NCI-H748 treated with DMSO at 0.1 percent for 48 hours (cell line): ENCODE results near the gene KIF3B.
"Not testable (repeated sequence)": the region's sequence is repeated elsewhere in the genome, so short reads cannot be mapped to it uniquely, and the experiment has no call there.

Experiments
- DNase-seq: peaks from one replicate; lab custom pipeline; 2025; lab: John Stamatoyannopoulos, UW

KIF3B gene

GRCh38 chr20:32248043-32248442 lies 29.4 kb upstream of the KIF3B start:
- no peak for DNase-seq

GRCh38 chr20:32249030-32249738 lies 28.3 kb upstream of the KIF3B start:
- no peak for DNase-seq

GRCh38 chr20:32251470-32251869 lies 26.0 kb upstream of the KIF3B start:
- DNase-seq, result no peak

- DNase-seq, result no peak
Observed at GRCh38 chr20:32252189-32252588, 25.3 kb upstream of the KIF3B start.

- DNase-seq, result not testable (repeated sequence)
Observed at GRCh38 chr20:32260973-32261372, 16.5 kb upstream of the KIF3B start.

GRCh38 chr20:32261644-32262043 lies 15.8 kb upstream of the KIF3B start:
- DNase-seq, result no peak

GRCh38 chr20:32263398-32263954 lies 14.0 kb upstream of the KIF3B start:
- DNase-seq, result no peak

GRCh38 chr20:32271620-32272019 lies 5.8 kb upstream of the KIF3B start:
- DNase-seq, result no peak

GRCh38 chr20:32274359-32274758 lies 3.1 kb upstream of the KIF3B start:
- DNase-seq, result no peak

- DNase-seq, result not testable (repeated sequence)
Observed at GRCh38 chr20:32275163-32275562, 2.3 kb upstream of the KIF3B start.

- no peak for DNase-seq
Observed at GRCh38 chr20:32278199-32278643, 770 bp downstream of the KIF3B start.

- no peak for DNase-seq
Observed at GRCh38 chr20:32281711-32282110, 4.3 kb downstream of the KIF3B start.

- DNase-seq, result no peak
Observed at GRCh38 chr20:32282461-32282860, 5.0 kb downstream of the KIF3B start.

GRCh38 chr20:32285082-32285620 lies 7.7 kb downstream of the KIF3B start:
- DNase-seq, result no peak

GRCh38 chr20:32285621-32286371 lies 8.3 kb downstream of the KIF3B start:
- no peak for DNase-seq

- DNase-seq, result no peak
Observed at GRCh38 chr20:32287231-32287638, 9.8 kb downstream of the KIF3B start.

GRCh38 chr20:32288225-32288849 lies 10.9 kb downstream of the KIF3B start:
- no peak for DNase-seq

GRCh38 chr20:32289299-32289660 lies 11.8 kb downstream of the KIF3B start:
- not testable (repeated sequence) for DNase-seq

- DNase-seq, result no peak
Observed at GRCh38 chr20:32289661-32290431, 12.4 kb downstream of the KIF3B start.

GRCh38 chr20:32291166-32291565 lies 13.7 kb downstream of the KIF3B start:
- DNase-seq, result no peak

GRCh38 chr20:32292548-32292947 lies 15.1 kb downstream of the KIF3B start:
- DNase-seq, result no peak

- DNase-seq, result no peak
Observed at GRCh38 chr20:32294071-32294470, 16.6 kb downstream of the KIF3B start.
